ENCODE data around the gene GZMB.
A peak's percentile ranks its signal among the peaks of the same experiment; 100 is the strongest.
"Not testable (repeated sequence)": the region's sequence is repeated elsewhere in the genome, so short reads cannot be mapped to it uniquely, and the experiment has no call there.

GZMB gene

GRCh38 chr14:24634158-24634557 lies at the start of gene GZMB:
Gene GZMB, minus strand, starts transcription at chr14:24634190. Its CDS starts 30 bp downstream, at chr14:24634160.
- DNase-seq (ENCODE audit: low read depth in 3 of 3) = peak; percentile 11 to 73 (median 22)

- DNase-seq (ENCODE audit: low read depth in 3 of 3) = no peak
These were observed 47.1 kb upstream of the GZMB start for GRCh38 chr14:24681056-24681455.

- no peak for DNase-seq (ENCODE audit: low read depth in 3 of 3)
These were observed 46.5 kb upstream of the GZMB start for GRCh38 chr14:24680516-24680915.

GRCh38 chr14:24679248-24679961 lies 45.4 kb upstream of the GZMB start:
- no peak for DNase-seq (ENCODE audit: low read depth in 3 of 3)

GRCh38 chr14:24678801-24679247 lies 44.8 kb upstream of the GZMB start:
- DNase-seq (ENCODE audit: low read depth in 3 of 3) = peak; percentile 64 to 81 (median 67)

GRCh38 chr14:24677956-24678355 lies 44.0 kb upstream of the GZMB start:
- no peak for DNase-seq (ENCODE audit: low read depth in 3 of 3)

- peak in 1 of 3 experiments; percentile 45 for DNase-seq (ENCODE audit: low read depth in 3 of 3)
These were observed 40.4 kb upstream of the GZMB start for GRCh38 chr14:24674204-24674970.

- DNase-seq (ENCODE audit: low read depth in 3 of 3) = peak in 2 of 3 experiments; percentile 45 to 55
These were observed 39.7 kb upstream of the GZMB start for GRCh38 chr14:24673534-24674203.

- DNase-seq (ENCODE audit: low read depth in 3 of 3) = no peak
These were observed 39.1 kb upstream of the GZMB start for GRCh38 chr14:24673059-24673458.

GRCh38 chr14:24670594-24670993 lies 36.6 kb upstream of the GZMB start:
- peak in 1 of 3 experiments; percentile 40 for DNase-seq (ENCODE audit: low read depth in 3 of 3)

- DNase-seq (ENCODE audit: low read depth in 3 of 3) = no peak
These were observed 35.7 kb upstream of the GZMB start for GRCh38 chr14:24669651-24670050.

GRCh38 chr14:24665440-24665991 lies 31.5 kb upstream of the GZMB start:
- peak in 2 of 3 experiments; percentile 13 to 31 for DNase-seq (ENCODE audit: low read depth in 3 of 3)

- no peak for DNase-seq (ENCODE audit: low read depth in 3 of 3)
These were observed 30.4 kb upstream of the GZMB start for GRCh38 chr14:24664366-24664765.

GRCh38 chr14:24662753-24663152 lies 28.8 kb upstream of the GZMB start:
- DNase-seq (ENCODE audit: low read depth in 3 of 3) = no peak

- no peak for DNase-seq (ENCODE audit: low read depth in 3 of 3)
These were observed 26.1 kb upstream of the GZMB start for GRCh38 chr14:24659916-24660570.

- not testable (repeated sequence) for DNase-seq (ENCODE audit: low read depth in 3 of 3)
These were observed 14.4 kb upstream of the GZMB start for GRCh38 chr14:24648361-24648760.

GRCh38 chr14:24639905-24640304 lies 5.9 kb upstream of the GZMB start:
- no peak for DNase-seq (ENCODE audit: low read depth in 3 of 3)

- no peak for DNase-seq (ENCODE audit: low read depth in 3 of 3)
These were observed 5.3 kb upstream of the GZMB start for GRCh38 chr14:24639270-24639669.

GRCh38 chr14:24633353-24633752 lies 637 bp downstream of the GZMB start:
- no peak for DNase-seq (ENCODE audit: low read depth in 3 of 3)

GRCh38 chr14:24632761-24633160 lies 1.2 kb downstream of the GZMB start:
- DNase-seq (ENCODE audit: low read depth in 3 of 3) = no peak

GRCh38 chr14:24632336-24632735 lies 1.7 kb downstream of the GZMB start:
- DNase-seq (ENCODE audit: low read depth in 3 of 3) = no peak

Data from stimulated activated CD4-positive, alpha-beta T cell treated with anti-CD3 and anti-CD28 coated beads, TNF-alpha, amount 100 ng/mL, for 24 hours (primary cell).